ENCODE measurements around the gene NT5C1A. TPM values are rescaled to one million over a fixed set of nuclear protein-coding genes. Genes with fewer than 3 reads are reported as not detected.

NT5C1A gene
- total and polyA plus RNA-seq, 7 donors, result 0.06 TPM; not detected in 6

DNA sequence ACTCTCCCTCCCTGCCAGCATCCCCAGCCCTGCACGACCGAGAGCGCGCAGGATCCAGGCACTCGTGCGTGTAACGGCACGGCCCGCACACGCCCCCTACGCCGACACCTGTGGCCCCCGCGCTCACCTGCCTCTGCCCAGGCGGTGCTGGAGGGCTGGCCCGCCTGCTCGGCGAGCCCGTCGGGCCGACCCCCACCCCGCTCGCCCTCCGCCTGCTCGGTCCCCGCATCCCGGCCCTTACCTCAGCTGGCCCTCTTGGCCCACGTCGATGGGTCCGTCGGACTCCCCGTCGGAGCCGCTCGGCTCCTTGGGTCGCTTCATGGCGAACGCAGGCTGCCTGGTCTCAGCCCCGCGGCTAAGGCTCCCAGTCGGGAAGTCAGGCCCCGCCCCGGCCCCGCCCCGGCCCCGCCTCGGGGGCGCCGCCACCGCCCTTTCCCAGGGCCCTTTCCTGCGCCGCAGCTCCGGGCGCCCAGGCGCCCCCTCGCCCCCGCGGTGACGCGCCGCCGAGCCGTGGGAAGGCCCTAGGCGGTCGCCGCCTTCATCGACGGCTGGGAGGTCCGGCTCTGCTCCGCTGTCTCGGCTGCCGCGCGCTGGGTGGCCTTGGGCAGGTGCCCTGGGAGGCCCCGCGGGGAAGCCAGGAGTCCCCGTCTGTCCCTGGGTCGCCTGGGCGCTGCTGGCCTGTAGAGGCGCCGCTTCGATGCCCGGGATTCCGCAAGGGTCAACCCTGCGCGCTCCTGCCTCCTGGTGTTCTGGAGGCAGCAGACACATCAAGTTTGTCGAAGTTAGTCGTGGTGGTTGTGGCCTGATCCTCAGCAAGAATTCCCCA is 32.4 kb downstream of the NT5C1A start, which contains the start of gene HEYL:
HEYL (minus strand) TSS at position 339 of the 826 bp plus-strand sequence; CDS start at position 321, 18 bp downstream.
- H3K27me3 ChIP-seq, result peaks cover 10 to 47% (median 17%) of the 10 kb centered on the region in 3 donors
- no peaks in the 10 kb centered on the region for H3K9me3 ChIP-seq
- DNase-seq, result peak; percentile 82
- no peaks in the 10 kb centered on the region for H3K36me3 ChIP-seq
- H3K4me1 ChIP-seq, result no peaks in the 10 kb centered on the region
- peak within 1 kb of the TSS; percentile 63 to 68 (median 68) for H3K27ac ChIP-seq
- intact Hi-C loops (cut with DNase I), result no loop called here
- WGBS, 2 donors, result 4 to 5% methylated on average over 88 of the region's 88 CpGs
- H3K4me3 ChIP-seq, result peak within 1 kb of the TSS; percentile 31 to 52 (median 46)
- TF ChIP-seq, protein P1, sequence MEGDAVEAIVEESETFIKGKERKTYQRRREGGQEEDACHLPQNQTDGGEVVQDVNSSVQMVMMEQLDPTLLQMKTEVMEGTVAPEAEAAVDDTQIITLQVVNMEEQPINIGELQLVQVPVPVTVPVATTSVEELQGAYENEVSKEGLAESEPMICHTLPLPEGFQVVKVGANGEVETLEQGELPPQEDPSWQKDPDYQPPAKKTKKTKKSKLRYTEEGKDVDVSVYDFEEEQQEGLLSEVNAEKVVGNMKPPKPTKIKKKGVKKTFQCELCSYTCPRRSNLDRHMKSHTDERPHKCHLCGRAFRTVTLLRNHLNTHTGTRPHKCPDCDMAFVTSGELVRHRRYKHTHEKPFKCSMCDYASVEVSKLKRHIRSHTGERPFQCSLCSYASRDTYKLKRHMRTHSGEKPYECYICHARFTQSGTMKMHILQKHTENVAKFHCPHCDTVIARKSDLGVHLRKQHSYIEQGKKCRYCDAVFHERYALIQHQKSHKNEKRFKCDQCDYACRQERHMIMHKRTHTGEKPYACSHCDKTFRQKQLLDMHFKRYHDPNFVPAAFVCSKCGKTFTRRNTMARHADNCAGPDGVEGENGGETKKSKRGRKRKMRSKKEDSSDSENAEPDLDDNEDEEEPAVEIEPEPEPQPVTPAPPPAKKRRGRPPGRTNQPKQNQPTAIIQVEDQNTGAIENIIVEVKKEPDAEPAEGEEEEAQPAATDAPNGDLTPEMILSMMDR (IDR thresholded peaks at IDR 0.05), result peak in 1 of 4 experiments; percentile 21
- TF ChIP-seq POLR2A (IDR thresholded peaks at IDR 0.05), result no peak
- no peak for TF ChIP-seq EP300 (IDR thresholded peaks at IDR 0.05)
- TF ChIP-seq POLR2AphosphoS5 (IDR thresholded peaks at IDR 0.05), result peak in 2 of 4 donors; percentile 37 to 61

DNA sequence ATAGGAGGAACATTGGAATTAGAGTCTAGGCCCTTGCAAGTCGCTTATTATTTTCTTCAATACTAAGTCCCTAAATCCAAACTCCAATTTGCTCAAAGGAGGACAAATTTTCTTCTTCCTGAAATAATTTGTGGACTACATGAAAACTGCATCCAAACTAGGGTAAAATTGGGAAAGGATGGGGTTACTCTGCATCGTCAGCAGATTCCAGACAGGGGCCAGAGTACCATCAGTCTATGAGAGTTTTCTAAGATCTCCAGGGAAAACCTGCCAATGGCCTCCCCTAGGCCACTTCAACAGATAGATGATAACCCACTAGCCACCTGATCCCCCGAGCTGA is 33.0 kb downstream of the NT5C1A start:
- intact Hi-C loops (cut with DNase I), result no loop called here
- Histone ChIP-seq H3K4me1 (no peaks in the 10 kb centered on the region), H3K9me3 (no peaks in the 10 kb centered on the region), H3K36me3 (no peaks in the 10 kb centered on the region), H3K27me3 (peaks cover 10 to 49% (median 17%) of the 10 kb centered on the region in 3 donors), H3K4me3 (peak overlapping the region; percentile 31 to 52 (median 46)), H3K27ac (peak overlapping the region; percentile 63 to 68 (median 68))
- no peak for DNase-seq
- WGBS, 2 donors, result 68 to 73% methylated on average over 3 of the region's 3 CpGs
- TF ChIP-seq POLR2AphosphoS5 (IDR thresholded peaks at IDR 0.05), result no peak
- no peak for TF ChIP-seq EP300 (IDR thresholded peaks at IDR 0.05)
- no peak for TF ChIP-seq POLR2A (IDR thresholded peaks at IDR 0.05)
- TF ChIP-seq, protein P1 (IDR thresholded peaks at IDR 0.05), result no peak

DNA sequence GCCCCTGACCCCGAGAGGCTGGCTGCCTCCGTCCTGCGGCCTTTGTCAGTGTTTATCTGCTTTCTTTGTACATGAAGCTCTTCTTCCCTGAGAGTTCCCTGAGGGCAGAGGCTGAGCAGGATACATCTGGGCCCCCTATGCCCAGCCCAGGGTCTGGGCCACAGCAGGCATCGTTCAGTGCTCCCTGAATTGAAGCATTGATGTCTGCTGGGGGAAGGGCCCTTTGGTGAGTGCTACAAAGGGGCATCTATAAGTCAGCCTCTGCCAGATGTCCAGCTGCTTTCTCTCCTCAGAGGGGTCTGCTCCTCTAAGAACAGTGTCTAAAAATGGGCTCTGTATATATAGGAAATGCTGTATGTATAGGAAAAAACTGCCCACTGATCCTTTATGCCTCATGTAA is 34.5 kb downstream of the NT5C1A start:
- Histone ChIP-seq H3K4me3 (peak overlapping the region in 2 of 4 donors; percentile 8 to 52), H3K27ac (peak overlapping the region in 2 of 4 donors; percentile 48 to 68)
- WGBS, 2 donors, result 91 to 93% methylated on average over 4 of the region's 4 CpGs

DNA sequence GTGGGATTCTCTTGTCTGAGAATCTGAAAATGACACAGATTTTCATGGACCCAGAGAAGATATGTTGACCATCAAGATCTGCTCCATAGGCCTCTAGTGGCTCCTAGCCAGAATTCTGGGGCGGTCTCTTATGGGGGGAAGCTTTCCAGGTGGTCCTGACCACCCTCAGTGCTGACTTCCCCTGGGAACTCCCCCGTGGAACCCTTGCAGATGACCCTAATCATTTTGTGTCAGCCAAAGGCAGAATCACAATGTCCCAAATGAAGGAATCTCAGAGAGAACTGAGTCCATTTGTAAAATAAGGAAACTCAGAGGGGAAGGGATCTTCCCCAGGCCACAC is 36.1 kb downstream of the NT5C1A start:
- no peaks in the 10 kb centered on the region for H3K36me3 ChIP-seq
- 64 to 69% methylated on average over 2 of the region's 2 CpGs for WGBS, 2 donors
- intact Hi-C loops (cut with DNase I), result no loop called here
- H3K27me3 ChIP-seq, result peaks cover 10 to 46% (median 17%) of the 10 kb centered on the region in 3 donors
- peaks cover 0 to 16% (median 9%) of the 10 kb centered on the region in 4 donors for H3K4me1 ChIP-seq
- H3K4me3 ChIP-seq, result peak overlapping the region in 1 of 4 donors; percentile 52
- H3K9me3 ChIP-seq, result no peaks in the 10 kb centered on the region
- peak overlapping the region; percentile 39 to 57 (median 46) for H3K27ac ChIP-seq
- DNase-seq, result no peak
- TF ChIP-seq, protein P1 (IDR thresholded peaks at IDR 0.05), result no peak
- TF ChIP-seq POLR2AphosphoS5 (IDR thresholded peaks at IDR 0.05), result no peak
- no peak for TF ChIP-seq EP300 (IDR thresholded peaks at IDR 0.05)
- no peak for TF ChIP-seq POLR2A (IDR thresholded peaks at IDR 0.05)

More for the DNA sequence above, 34.5 kb downstream of the NT5C1A start:
- intact Hi-C loops (cut with DNase I), result no loop called here
- TF ChIP-seq EP300 (IDR thresholded peaks at IDR 0.05) (no peak), POLR2AphosphoS5 (IDR thresholded peaks at IDR 0.05) (no peak), POLR2A (IDR thresholded peaks at IDR 0.05) (no peak)
- TF ChIP-seq, protein P1 (IDR thresholded peaks at IDR 0.05), result no peak
- no peak for DNase-seq
- no peaks in the 10 kb centered on the region for H3K9me3 ChIP-seq
- no peaks in the 10 kb centered on the region for H3K36me3 ChIP-seq
- peaks cover 10 to 49% (median 17%) of the 10 kb centered on the region in 3 donors for H3K27me3 ChIP-seq
- H3K4me1 ChIP-seq, result peaks cover 0 to 13% (median 9%) of the 10 kb centered on the region in 4 donors

All from sigmoid colon (tissue), 7 donors.